MCF 10A (cell line): ENCODE results near the gene MORC1. TPM values are rescaled to one million over a fixed set of nuclear protein-coding genes. Genes with fewer than 3 reads are reported as not detected.

Experiments used
- BruUV-seq: library from RNA; stranded (reverse); fragments of 400-500 nt; replicated peaks from 2 replicates; lab custom pipeline; 2021; lab: Mats Ljungman, UMichigan
- CTCF ChIA-PET: fragments of 300-600 bp; sonication (Branson Sonifier 250); formaldehyde crosslinking; extraction: SDS; loops from one replicate; lab custom pipeline; 2021; ENCODE audit warnings: antibody characterized with exemption, inconsistent platforms; lab: Yijun Ruan, JAX
- POLR2A ChIA-PET: fragments of 300-600, 350-650 bp; sonication (Branson Sonifier 250); formaldehyde crosslinking; extraction: SDS; loops from one replicate; lab custom pipeline; 2020; ENCODE audit warnings: antibody characterized with exemption, inconsistent platforms; lab: Yijun Ruan, JAX
- DNase-seq: peaks from one replicate; pipeline ENCODE4 v3.0.0-alpha.2; 2018; ENCODE audit not compliant: unreplicated experiment
- H3K27ac Mint-ChIP-seq: one replicate; pipeline ENCODE4 v1.8.0; 2022; ENCODE audit warnings: mild to moderate bottlenecking, low read depth, mixed read lengths; ENCODE audit not compliant: unreplicated experiment
- H3K27me3 Mint-ChIP-seq: one replicate; pipeline ENCODE4 v1.8.0; 2022; ENCODE audit warnings: mixed read lengths; ENCODE audit not compliant: insufficient read depth, unreplicated experiment
- H3K36me3 Mint-ChIP-seq: one replicate; pipeline ENCODE4 v1.8.0; 2022; ENCODE audit warnings: mild to moderate bottlenecking, moderate library complexity, mixed read lengths; ENCODE audit not compliant: insufficient read depth, unreplicated experiment
- H3K4me1 Mint-ChIP-seq: one replicate; pipeline ENCODE4 v1.8.0; 2022; ENCODE audit warnings: mixed read lengths; ENCODE audit not compliant: insufficient read depth, unreplicated experiment
- H3K4me3 Mint-ChIP-seq: one replicate; pipeline ENCODE4 v1.8.0; 2022; ENCODE audit warnings: mild to moderate bottlenecking, moderate library complexity, mixed read lengths; ENCODE audit not compliant: unreplicated experiment
- H3K9me3 Mint-ChIP-seq: one replicate; pipeline ENCODE4 v1.8.0; 2022; ENCODE audit warnings: mixed read lengths; ENCODE audit not compliant: unreplicated experiment
- CTCF ChIP-seq: fragments of 200-600 bp; IDR thresholded peaks from one replicate; pipeline ENCODE4 v1.8.0; 2022; ENCODE audit warnings: antibody characterized with exemption, mild to moderate bottlenecking; ENCODE audit not compliant: unreplicated experiment
- intact Hi-C: fragments of 100-400 bp; cut with micrococcal nuclease; formaldehyde crosslinking; loops from 2 replicates; pipeline ENCODE4 v1.14.1; 2022
- total RNA-seq: library from RNA; stranded (reverse); gene quantifications from 2 replicates; pipeline ENCODE4 v1.2.3, GENCODE V29; 2022

The MORC1 gene
- total RNA-seq, 1 experiment from 2014 or later: not detected

DNA sequence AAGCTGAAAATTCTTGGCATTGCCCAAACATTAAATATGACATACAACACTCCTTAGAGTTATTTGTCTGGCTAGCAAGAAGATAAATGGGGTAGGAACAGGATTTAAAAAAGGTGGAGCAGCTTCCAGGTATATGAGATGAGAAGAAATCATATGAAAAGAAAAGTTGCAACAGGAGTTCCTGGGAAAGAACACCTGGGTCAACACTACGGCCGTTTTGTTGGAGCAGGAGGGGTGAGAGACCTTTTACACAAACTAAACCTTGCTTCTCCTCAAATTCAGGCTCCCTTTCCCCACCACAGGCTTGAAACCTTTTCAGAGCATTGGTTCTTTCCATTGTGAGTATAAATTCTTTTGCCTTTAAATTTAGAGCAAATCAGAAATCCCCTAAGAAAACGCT, 145.5 kb downstream of the MORC1 start:
- no TSS peak for BruUV-seq
- Mint-ChIP-seq H3K4me3 (no peak overlapping the region), H3K27ac (no peak overlapping the region), H3K27me3 (no peaks in the 10 kb centered on the region), H3K4me1 (no peaks in the 10 kb centered on the region), H3K9me3 (no peaks in the 10 kb centered on the region), H3K36me3 (no peaks in the 10 kb centered on the region)
- TF ChIP-seq CTCF: no peak
- no peak for DNase-seq
- POLR2A ChIA-PET: interaction anchor here (0.6 kb wide), 1 partner anchor 15 kb away, joined by 3 read pairs; no protein-coding TSS in a partner anchor
- CTCF ChIA-PET: interaction anchor here (1.6 kb wide), 1 partner anchor 51 kb away, joined by 7 read pairs; no protein-coding TSS in a partner anchor
- intact Hi-C loops: no loop called here

DNA sequence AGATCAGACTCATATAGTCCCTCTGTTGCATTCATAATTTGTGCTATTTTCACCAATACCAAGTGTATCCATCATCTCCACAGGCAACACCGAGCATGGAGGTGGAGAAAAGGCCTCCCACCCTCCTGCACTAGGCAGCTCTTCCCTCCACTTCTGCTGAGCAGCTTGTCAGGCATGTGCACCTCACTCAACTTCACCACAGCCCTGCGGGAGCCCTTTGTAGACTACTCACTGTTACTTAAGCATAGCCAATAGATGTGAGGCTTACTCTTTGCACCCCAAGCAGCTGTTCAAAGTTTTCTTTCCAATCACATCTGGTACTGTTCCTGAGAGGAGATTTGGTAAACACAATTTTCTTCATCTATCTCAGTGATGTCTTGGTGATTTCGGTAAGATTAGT, 147.4 kb downstream of the MORC1 start:
- Mint-ChIP-seq H3K9me3 (no peaks in the 10 kb centered on the region), H3K27me3 (no peaks in the 10 kb centered on the region), H3K36me3 (no peaks in the 10 kb centered on the region), H3K4me3 (no peak overlapping the region), H3K27ac (no peak overlapping the region), H3K4me1 (no peaks in the 10 kb centered on the region)
- no peak for TF ChIP-seq CTCF
- no peak for DNase-seq
- ChIA-PET POLR2A (no interaction called here), CTCF (interaction anchor here (0.7 to 1.4 kb wide), 4 partner anchors 22 to 111 kb away, joined by 3 to 4 read pairs (median 3); no protein-coding TSS in a partner anchor)
- BruUV-seq: no TSS peak
- intact Hi-C loops: no loop called here

GRCh38 chr3:108966773-108967172, 151.2 kb downstream of the MORC1 start:
- Mint-ChIP-seq H3K4me3 (no peak overlapping the region), H3K27me3 (no peaks in the 10 kb centered on the region), H3K36me3 (no peaks in the 10 kb centered on the region), H3K4me1 (no peaks in the 10 kb centered on the region), H3K9me3 (no peaks in the 10 kb centered on the region), H3K27ac (no peak overlapping the region)
- ChIA-PET POLR2A (no interaction called here), CTCF (no interaction called here)
- no peak for DNase-seq
- TF ChIP-seq CTCF: no peak
- intact Hi-C loops: no loop called here
- no TSS peak for BruUV-seq

DNA sequence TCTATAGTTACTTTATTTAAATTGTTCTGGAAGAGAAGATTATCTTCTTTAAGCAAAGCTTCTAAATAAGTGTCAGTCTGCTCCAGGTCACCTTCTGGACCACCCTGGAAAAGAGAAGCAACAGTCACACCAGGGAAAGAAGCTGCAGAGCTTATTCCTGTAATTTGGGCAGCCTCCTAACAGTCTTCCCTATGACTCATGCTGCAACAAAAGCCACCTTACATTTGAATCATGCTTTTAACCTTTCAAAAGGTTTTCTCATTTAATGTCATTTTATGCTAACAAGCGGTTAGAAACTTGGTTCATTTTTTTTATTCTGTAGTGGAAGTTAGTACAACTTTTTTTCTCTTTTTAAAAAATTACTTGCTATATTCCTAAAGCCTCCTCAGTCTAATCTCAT, 158.9 kb downstream of the MORC1 start:
- no peak overlapping the region for H3K27ac Mint-ChIP-seq
- intact Hi-C loops: no loop called here
- ChIA-PET CTCF (interaction anchor here (1.1 kb wide), 1 partner anchor 65 kb away, joined by 4 read pairs; no protein-coding TSS in a partner anchor), POLR2A (no interaction called here)
- peaks cover 16% of the 10 kb centered on the region for H3K4me1 Mint-ChIP-seq
- DNase-seq: peak; percentile 36
- H3K9me3 Mint-ChIP-seq: no peaks in the 10 kb centered on the region
- no TSS peak for BruUV-seq
- TF ChIP-seq CTCF: no peak
- H3K27me3 Mint-ChIP-seq: no peaks in the 10 kb centered on the region
- no peaks in the 10 kb centered on the region for H3K36me3 Mint-ChIP-seq
- H3K4me3 Mint-ChIP-seq: no peak overlapping the region
